ENCODE data around the gene TNFSF4.

- TF ChIP-seq CTCF (IDR thresholded peaks at IDR 0.05; ENCODE audit: low read depth, low read length): no peak
- no peak for TF ChIP-seq EZH2phosphoT487 (IDR thresholded peaks at IDR 0.05; ENCODE audit: low read depth)
Measured at GRCh38 chr1:173249349-173249748, 42.2 kb upstream of the TNFSF4 start.

Data from OCI-LY3 (cell line).